Measurements from ENCODE around the gene TPM4.
"Not testable (repeated sequence)": the region's sequence is repeated elsewhere in the genome, so short reads cannot be mapped to it uniquely, and the experiment has no call there.

TPM4 gene

GRCh38 chr19:16073988-16074387 lies 2.3 kb upstream of the TPM4 start:
- DNase-seq (ENCODE audit: low read depth): no peak

- DNase-seq (ENCODE audit: low read depth): no peak
These were observed 1.6 kb upstream of the TPM4 start for GRCh38 chr19:16074488-16075365.

GRCh38 chr19:16075430-16076153 lies 703 bp upstream of the TPM4 start:
- no peak for DNase-seq (ENCODE audit: low read depth)

- DNase-seq (ENCODE audit: low read depth): no peak
These were observed 790 bp downstream of the TPM4 start for GRCh38 chr19:16076958-16077611.

GRCh38 chr19:16077984-16078758 lies 1.9 kb downstream of the TPM4 start:
- DNase-seq (ENCODE audit: low read depth): no peak

GRCh38 chr19:16078759-16079707 lies 2.7 kb downstream of the TPM4 start:
- peak; percentile 96 for DNase-seq (ENCODE audit: low read depth)

GRCh38 chr19:16084067-16084685 lies 7.9 kb downstream of the TPM4 start:
- DNase-seq (ENCODE audit: low read depth): no peak

- no peak for DNase-seq (ENCODE audit: low read depth)
These were observed 8.8 kb downstream of the TPM4 start for GRCh38 chr19:16085115-16085514.

GRCh38 chr19:16087404-16087803 lies 11.1 kb downstream of the TPM4 start:
- DNase-seq (ENCODE audit: low read depth): not testable (repeated sequence)

- DNase-seq (ENCODE audit: low read depth): no peak
These were observed 11.6 kb downstream of the TPM4 start for GRCh38 chr19:16087940-16088339.

- no peak for DNase-seq (ENCODE audit: low read depth)
These were observed 12.2 kb downstream of the TPM4 start for GRCh38 chr19:16088351-16089009.

- DNase-seq (ENCODE audit: low read depth): no peak
These were observed 12.9 kb downstream of the TPM4 start for GRCh38 chr19:16089010-16089846.

GRCh38 chr19:16091546-16092475 lies 15.5 kb downstream of the TPM4 start:
- no peak for DNase-seq (ENCODE audit: low read depth)

- no peak for DNase-seq (ENCODE audit: low read depth)
These were observed 18.2 kb downstream of the TPM4 start for GRCh38 chr19:16094360-16095070.

GRCh38 chr19:16095071-16095571 lies 18.8 kb downstream of the TPM4 start:
- DNase-seq (ENCODE audit: low read depth): no peak

- no peak for DNase-seq (ENCODE audit: low read depth)
These were observed 20.1 kb downstream of the TPM4 start for GRCh38 chr19:16096280-16096855.

- no peak for DNase-seq (ENCODE audit: low read depth)
These were observed 22.1 kb downstream of the TPM4 start for GRCh38 chr19:16098416-16098768.

All from GM04503 (cell line).